Naive thymus-derived CD4-positive, alpha-beta T cell (primary cell): ENCODE data around the gene CNTNAP1. TPM values are rescaled to one million over a fixed set of nuclear protein-coding genes. Genes with fewer than 3 reads are reported as not detected.
"Not testable (repeated sequence)": the region's sequence is repeated elsewhere in the genome, so short reads cannot be mapped to it uniquely, and the experiment has no call there.

Experiments used
- ATAC-seq: fragments of 150-1000 bp; cut with Tn5 transposase; 2 replicates; pipeline ENCODE4 v1.10.0; 2021; ENCODE audit warnings: mild to moderate bottlenecking, moderate library complexity
- CTCF ChIA-PET: fragments of 350-600 bp; sonication (Branson Sonifier 250); formaldehyde crosslinking; loops from one replicate; lab custom pipeline; 2021; ENCODE audit warnings: antibody characterized with exemption; lab: Charles Lee
- POLR2A ChIA-PET: fragments of 350-600 bp; sonication (Branson Sonifier 250); formaldehyde crosslinking; loops from one replicate; lab custom pipeline; 2021; ENCODE audit warnings: antibody characterized with exemption, inconsistent platforms; lab: Charles Lee
- DNase-seq, 9 donors: peaks; one replicate each; pipeline versions ENCODE4 v3.0.0 to v3.0.0-alpha.2; 2020 to 2022; ENCODE audit warnings: mixed read lengths in 1 of 9
- H3K27ac ChIP-seq: one replicate; pipeline ENCODE4 v1.7.0; 2013; ENCODE audit warnings: mild to moderate bottlenecking, low read depth, low read length, moderate library complexity
- H3K27me3 ChIP-seq, 2 donors: one replicate each; pipeline ENCODE4 v1.7.0; 2013; ENCODE audit warnings: low read length in 2 of 2, mild to moderate bottlenecking in 2 of 2, moderate library complexity in 2 of 2; ENCODE audit not compliant: control insufficient read depth in 2 of 2, insufficient read depth in 2 of 2
- H3K36me3 ChIP-seq, 3 experiments: 1 replicate in 2 of 3; 2 replicates in 1 of 3; pipeline ENCODE4 v1.7.0; 2013; ENCODE audit warnings: low read length in 3 of 3, mild to moderate bottlenecking in 3 of 3, moderate library complexity in 1 of 3; ENCODE audit not compliant: insufficient read depth in 3 of 3, control insufficient read depth in 2 of 3
- H3K4me1 ChIP-seq, 2 donors: one replicate each; pipeline ENCODE4 v1.7.0; 2013; ENCODE audit warnings: low read length in 2 of 2, mild to moderate bottlenecking in 2 of 2, moderate library complexity in 1 of 2; ENCODE audit not compliant: control insufficient read depth in 2 of 2, insufficient read depth in 2 of 2
- H3K4me3 ChIP-seq: 2 replicates; pipeline ENCODE4 v1.7.0; 2013; ENCODE audit warnings: mild to moderate bottlenecking, low read length
- H3K9me3 ChIP-seq, 3 experiments: 1 replicate in 2 of 3; 2 replicates in 1 of 3; pipeline ENCODE4 v1.7.0; 2013; ENCODE audit warnings: low read length in 3 of 3; ENCODE audit not compliant: control insufficient read depth in 2 of 3
- H3K27ac Mint-ChIP-seq, 9 donors: one replicate each; pipeline ENCODE4 v1.8.0; 2020 to 2022; ENCODE audit warnings: mixed read lengths in 9 of 9, mild to moderate bottlenecking in 8 of 9, moderate library complexity in 5 of 9, inconsistent platforms in 2 of 9
- H3K27me3 Mint-ChIP-seq, 5 donors: one replicate each; pipeline ENCODE4 v1.8.0; 2021 to 2022; ENCODE audit warnings: mixed read lengths in 5 of 5, mild to moderate bottlenecking in 1 of 5
- H3K36me3 Mint-ChIP-seq, 5 donors: one replicate each; pipeline ENCODE4 v1.8.0; 2020 to 2022; ENCODE audit warnings: mixed read lengths in 5 of 5, mild to moderate bottlenecking in 3 of 5, inconsistent platforms in 1 of 5
- H3K4me1 Mint-ChIP-seq, 7 donors: one replicate each; pipeline ENCODE4 v1.8.0; 2020 to 2022; ENCODE audit warnings: mixed read lengths in 7 of 7, mild to moderate bottlenecking in 3 of 7, inconsistent platforms in 1 of 7
- H3K4me3 Mint-ChIP-seq, 10 donors: one replicate each; pipeline ENCODE4 v1.8.0; 2020 to 2022; ENCODE audit warnings: mild to moderate bottlenecking in 10 of 10, mixed read lengths in 10 of 10, moderate library complexity in 6 of 10, inconsistent platforms in 2 of 10
- H3K9me3 Mint-ChIP-seq, 11 donors: one replicate each; pipeline ENCODE4 v1.8.0; 2020 to 2022; ENCODE audit warnings: mixed read lengths in 11 of 11, mild to moderate bottlenecking in 4 of 11, inconsistent platforms in 1 of 11, moderate library complexity in 1 of 11
- intact Hi-C, 2 donors: fragments of 100-400 bp; cut with micrococcal nuclease; formaldehyde crosslinking; loops; one replicate each; pipeline ENCODE4 v1.15.1; 2023
- polyA plus RNA-seq, 2 donors: library from polyadenylated mRNA; unstranded; fragments of 300-500 nt; fragmentation: Illumina TruSeq; gene quantifications; one replicate each; pipeline ENCODE4 v1.2.3, GENCODE V29; 2021
- total RNA-seq, 6 experiments: library from RNA in 5 of 6; stranded (reverse) in 5 of 6; gene quantifications; 1 replicate in 5 of 6; 2 replicates in 1 of 6; pipeline ENCODE4 v1.2.3 and lab custom pipeline; 2021 to 2026

The CNTNAP1 gene
- total and polyA plus RNA-seq, 7 experiments from 2014 or later, result 0.04 to 2.4 (median 1.0) TPM

GRCh38 chr17:42742916-42743315 lies 60.6 kb downstream of the CNTNAP1 start:
- H3K4me3 ChIP-seq, intact Hi-C loops, H3K9me3 Mint-ChIP-seq, ATAC-seq, H3K9me3 ChIP-seq, H3K27ac ChIP-seq, DNase-seq, H3K27me3 ChIP-seq, H3K36me3 ChIP-seq, H3K36me3 Mint-ChIP-seq: not testable (repeated sequence)
- Mint-ChIP-seq H3K4me1 (peaks cover 15 to 34% (median 22%) of the 10 kb centered on the region in 7 donors), H3K27me3 (peaks cover 0 to 23% (median under 1%) of the 10 kb centered on the region in 5 donors), H3K4me3 (peak overlapping the region in 6 of 10 donors; percentile 18 to 54 (median 35)), H3K27ac (peak overlapping the region in 2 of 9 donors; percentile 36 to 56)
- H3K4me1 ChIP-seq, result peaks cover 12 to 16% of the 10 kb centered on the region in 2 donors
- ChIA-PET CTCF (interaction anchor here (1.0 kb wide), 1 partner anchor 21 kb away, joined by 4 read pairs; no protein-coding TSS in a partner anchor), POLR2A (interaction anchor here (0.6 to 1.2 kb wide), 3 partner anchors 8 to 265 kb away, joined by 3 read pairs; no protein-coding TSS in a partner anchor)

DNA sequence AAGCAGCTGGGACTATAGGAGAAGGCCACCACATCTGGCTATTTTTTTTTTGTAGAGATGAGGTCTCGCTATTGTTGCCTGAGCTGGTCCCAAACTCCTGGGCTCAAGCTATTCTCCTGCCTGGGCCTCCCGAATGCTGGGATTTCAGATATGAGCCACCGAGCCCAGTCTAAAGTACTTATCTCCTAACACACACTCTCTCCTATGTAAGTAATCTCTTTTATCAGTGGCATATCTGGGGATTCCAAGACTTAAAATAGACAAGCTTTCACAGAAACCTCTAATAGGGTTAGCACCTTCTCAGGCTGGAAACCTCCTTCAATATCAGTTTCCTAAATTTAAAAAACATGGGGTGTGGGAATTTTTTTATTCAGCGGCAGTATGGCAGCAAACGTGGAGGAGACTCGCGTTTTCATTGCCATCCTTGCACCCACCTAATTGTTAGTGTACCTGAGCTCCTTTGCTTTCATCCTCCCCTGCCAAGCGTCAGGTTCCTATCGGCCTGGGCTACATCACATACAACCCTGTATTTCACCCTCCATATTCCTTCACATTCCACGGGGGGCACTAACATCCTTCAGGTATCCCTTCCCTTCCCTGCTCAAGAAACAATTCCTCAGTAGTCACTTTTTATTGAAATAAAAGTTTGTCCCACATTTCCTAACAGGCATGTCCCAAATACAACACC lies 61.4 kb downstream of the CNTNAP1 start:
- Histone ChIP-seq H3K36me3 (peaks cover 0 to 9% (median 0%) of the 10 kb centered on the region in 3 experiments), H3K27me3 (no peaks in the 10 kb centered on the region), H3K4me1 (peaks cover 12 to 16% of the 10 kb centered on the region in 2 donors), H3K27ac (peak overlapping the region; percentile 90), H3K9me3 (no peaks in the 10 kb centered on the region), H3K4me3 (peak overlapping the region; percentile 78)
- H3K27ac Mint-ChIP-seq, result peak overlapping the region; percentile 86 to 97 (median 94)
- POLR2A ChIA-PET, result interaction anchor here (0.8 to 1.0 kb wide), 2 partner anchors 8 to 17 kb away, joined by 3 read pairs; partner anchors contain the start of gene RAMP2
- intact Hi-C loops, result loop anchor here in 1 of 2 donors (2.0 kb wide), 2 partner anchors 19 to 65 kb away; no protein-coding TSS in a partner anchor
- ATAC-seq (no peak), DNase-seq (no peak)
- H3K9me3 Mint-ChIP-seq, result no peaks in the 10 kb centered on the region
- CTCF ChIA-PET, result interaction anchor here (1.0 kb wide), 1 partner anchor 20 kb away, joined by 4 read pairs; no protein-coding TSS in a partner anchor
- H3K36me3 Mint-ChIP-seq, result no peaks in the 10 kb centered on the region
- H3K4me1 Mint-ChIP-seq, result peaks cover 15 to 34% (median 22%) of the 10 kb centered on the region in 7 donors
- H3K4me3 Mint-ChIP-seq, result peak overlapping the region; percentile 83 to 99 (median 94)
- peaks cover 0 to 31% (median 5%) of the 10 kb centered on the region in 5 donors for H3K27me3 Mint-ChIP-seq

DNA sequence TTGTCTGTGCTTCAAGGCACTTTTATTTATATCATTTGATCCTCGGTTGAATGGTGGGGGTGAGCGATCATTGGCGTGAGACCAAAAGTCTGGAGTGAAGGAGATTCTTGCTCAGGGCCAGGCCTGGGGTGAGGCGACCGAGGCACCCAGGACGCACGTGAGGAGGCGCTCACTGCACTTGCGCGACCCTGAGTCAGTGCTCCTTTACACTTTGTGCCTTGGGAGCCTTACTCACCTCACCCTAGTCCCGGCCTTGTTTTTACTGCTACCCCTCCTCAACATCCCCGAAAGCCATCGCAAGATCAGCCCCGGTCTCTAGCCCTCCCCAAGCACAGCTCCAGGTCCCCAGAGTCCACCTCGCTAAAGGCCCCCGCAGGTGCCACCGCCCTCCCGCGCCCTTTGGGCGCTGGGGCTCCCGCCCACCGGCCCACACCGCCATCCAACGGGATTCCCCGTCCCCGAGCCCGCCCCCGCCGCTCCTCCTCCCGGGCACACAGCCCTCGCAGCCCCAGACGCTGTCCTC lies 62.0 kb downstream of the CNTNAP1 start:
- ChIA-PET POLR2A (no interaction called here), CTCF (no interaction called here)
- Histone ChIP-seq H3K9me3 (no peaks in the 10 kb centered on the region), H3K4me1 (peaks cover 12 to 16% of the 10 kb centered on the region in 2 donors), H3K27ac (peak overlapping the region; percentile 90), H3K36me3 (peaks cover 0 to 9% (median 0%) of the 10 kb centered on the region in 3 experiments), H3K27me3 (no peaks in the 10 kb centered on the region), H3K4me3 (peak overlapping the region; percentile 78)
- Mint-ChIP-seq H3K27me3 (peaks cover 0 to 37% (median 11%) of the 10 kb centered on the region in 5 donors), H3K27ac (peak overlapping the region; percentile 86 to 97 (median 94)), H3K36me3 (no peaks in the 10 kb centered on the region), H3K4me1 (peaks cover 15 to 34% (median 22%) of the 10 kb centered on the region in 7 donors), H3K9me3 (no peaks in the 10 kb centered on the region), H3K4me3 (peak overlapping the region; percentile 83 to 99 (median 94))
- DNase-seq (peak in 7 of 9 donors; percentile 28 to 79 (median 47)), ATAC-seq (peak; percentile 72)
- intact Hi-C loops, result loop anchor here in 1 of 2 donors (2.0 kb wide), 2 partner anchors 18 to 66 kb away; no protein-coding TSS in a partner anchor

GRCh38 chr17:42744806-42745617 lies 62.7 kb downstream of the CNTNAP1 start, which contains the start of gene EZH1:
Gene EZH1, minus strand, starts transcription at chr17:42745040. Its CDS starts 16,099 bp downstream, at chr17:42728941.
- CTCF ChIA-PET, result no interaction called here
- H3K36me3 ChIP-seq, result peaks cover 0 to 9% (median 0%) of the 10 kb centered on the region in 3 experiments
- DNase-seq (peak; percentile 88 to 96 (median 94)), ATAC-seq (peak; percentile 97)
- H3K4me1 Mint-ChIP-seq, result peaks cover 15 to 34% (median 22%) of the 10 kb centered on the region in 7 donors
- intact Hi-C loops, result loop anchor here in 1 of 2 donors (1.0 to 5.0 kb wide), 7 partner anchors 18 to 253 kb away; partner anchors contain the start of genes BECN1, PSMC3IP, RETREG3 and RPL27
- POLR2A ChIA-PET, result interaction anchor here (0.6 kb wide), 1 partner anchor 15 kb away, joined by 7 read pairs; no protein-coding TSS in a partner anchor
- H3K4me1 ChIP-seq, result peaks cover 12 to 16% of the 10 kb centered on the region in 2 donors
- peak within 1 kb of the TSS; percentile 83 to 99 (median 94) for H3K4me3 Mint-ChIP-seq
- H3K36me3 Mint-ChIP-seq, result no peaks in the 10 kb centered on the region
- peaks cover 0 to 41% (median 11%) of the 10 kb centered on the region in 5 donors for H3K27me3 Mint-ChIP-seq
- H3K9me3 ChIP-seq, result no peaks in the 10 kb centered on the region
- peak within 1 kb of the TSS; percentile 90 for H3K27ac ChIP-seq
- H3K27ac Mint-ChIP-seq, result peak within 1 kb of the TSS; percentile 86 to 97 (median 94)
- peak within 1 kb of the TSS; percentile 78 for H3K4me3 ChIP-seq
- no peaks in the 10 kb centered on the region for H3K27me3 ChIP-seq
- no peaks in the 10 kb centered on the region for H3K9me3 Mint-ChIP-seq

- Histone ChIP-seq H3K4me3 (no peak overlapping the region), H3K27ac (no peak overlapping the region), H3K27me3 (peaks cover 0 to 3% of the 10 kb centered on the region in 2 donors), H3K4me1 (peaks cover 12 to 16% of the 10 kb centered on the region in 2 donors), H3K36me3 (peaks cover 0 to 6% (median 0%) of the 10 kb centered on the region in 3 experiments), H3K9me3 (no peaks in the 10 kb centered on the region)
- Mint-ChIP-seq H3K4me3 (no peak overlapping the region), H3K27ac (no peak overlapping the region), H3K36me3 (no peaks in the 10 kb centered on the region), H3K4me1 (peaks cover 14 to 20% (median 15%) of the 10 kb centered on the region in 7 donors), H3K27me3 (peaks cover 6 to 69% (median 11%) of the 10 kb centered on the region in 5 donors), H3K9me3 (peaks cover 0 to 1% (median 0%) of the 10 kb centered on the region in 11 donors)
- intact Hi-C loops, result loop anchor here in 1 of 2 donors (5.0 kb wide), 1 partner anchor 171 kb away; the partner anchor contains the start of gene PSMC3IP
- ATAC-seq (no peak), DNase-seq (no peak)
- ChIA-PET POLR2A (interaction anchor here (0.8 to 1.0 kb wide), 2 partner anchors 25 to 74 kb away, joined by 3 to 4 read pairs; partner anchors contain the start of gene VPS25), CTCF (no interaction called here)
Measured at GRCh38 chr17:42748202-42748907, 66.0 kb downstream of the CNTNAP1 start.
